ENCODE results near the gene FMNL2.

Gene FMNL2

GRCh38 chr2:152415231-152415642 lies 80.3 kb downstream of the FMNL2 start:
- in situ Hi-C loops (cut with HindIII; ENCODE audit: low sequenced_read_pairs), result no loop called here
- H3K4me3 ChIP-seq (ENCODE audit: low read depth, low read length), result no peak overlapping the region
- TF ChIP-seq, protein P1, sequence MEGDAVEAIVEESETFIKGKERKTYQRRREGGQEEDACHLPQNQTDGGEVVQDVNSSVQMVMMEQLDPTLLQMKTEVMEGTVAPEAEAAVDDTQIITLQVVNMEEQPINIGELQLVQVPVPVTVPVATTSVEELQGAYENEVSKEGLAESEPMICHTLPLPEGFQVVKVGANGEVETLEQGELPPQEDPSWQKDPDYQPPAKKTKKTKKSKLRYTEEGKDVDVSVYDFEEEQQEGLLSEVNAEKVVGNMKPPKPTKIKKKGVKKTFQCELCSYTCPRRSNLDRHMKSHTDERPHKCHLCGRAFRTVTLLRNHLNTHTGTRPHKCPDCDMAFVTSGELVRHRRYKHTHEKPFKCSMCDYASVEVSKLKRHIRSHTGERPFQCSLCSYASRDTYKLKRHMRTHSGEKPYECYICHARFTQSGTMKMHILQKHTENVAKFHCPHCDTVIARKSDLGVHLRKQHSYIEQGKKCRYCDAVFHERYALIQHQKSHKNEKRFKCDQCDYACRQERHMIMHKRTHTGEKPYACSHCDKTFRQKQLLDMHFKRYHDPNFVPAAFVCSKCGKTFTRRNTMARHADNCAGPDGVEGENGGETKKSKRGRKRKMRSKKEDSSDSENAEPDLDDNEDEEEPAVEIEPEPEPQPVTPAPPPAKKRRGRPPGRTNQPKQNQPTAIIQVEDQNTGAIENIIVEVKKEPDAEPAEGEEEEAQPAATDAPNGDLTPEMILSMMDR (IDR thresholded peaks at IDR 0.05; ENCODE audit: low read depth, low read length, missing control alignments), result no peak
- DNase-seq (ENCODE audit: low read depth), result no peak

DNA sequence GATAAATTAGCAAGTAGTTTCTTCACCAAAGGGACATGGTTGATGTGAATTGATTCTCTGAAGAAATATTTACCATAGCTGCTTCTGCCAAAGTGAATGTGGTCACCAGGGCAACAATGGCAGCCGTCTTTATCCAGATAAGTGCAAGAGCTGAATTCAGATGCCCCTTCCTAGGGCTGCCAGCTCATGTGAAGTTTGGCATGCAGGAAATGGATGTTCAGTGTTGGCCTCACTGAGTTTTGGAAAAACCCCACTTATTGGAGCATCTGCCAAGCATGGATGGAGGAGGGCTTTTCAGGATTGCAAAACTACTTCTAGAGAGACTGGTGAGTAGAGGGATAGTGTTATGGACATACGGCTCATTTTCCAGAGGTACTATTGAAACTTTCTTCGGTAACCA lies 80.8 kb downstream of the FMNL2 start:
- in situ Hi-C loops (cut with HindIII; ENCODE audit: low sequenced_read_pairs), result no loop called here
- DNase-seq (ENCODE audit: low read depth), result no peak
- TF ChIP-seq, protein P1 (IDR thresholded peaks at IDR 0.05; ENCODE audit: low read depth, low read length, missing control alignments), result no peak
- no peak overlapping the region for H3K4me3 ChIP-seq (ENCODE audit: low read depth, low read length)

DNA sequence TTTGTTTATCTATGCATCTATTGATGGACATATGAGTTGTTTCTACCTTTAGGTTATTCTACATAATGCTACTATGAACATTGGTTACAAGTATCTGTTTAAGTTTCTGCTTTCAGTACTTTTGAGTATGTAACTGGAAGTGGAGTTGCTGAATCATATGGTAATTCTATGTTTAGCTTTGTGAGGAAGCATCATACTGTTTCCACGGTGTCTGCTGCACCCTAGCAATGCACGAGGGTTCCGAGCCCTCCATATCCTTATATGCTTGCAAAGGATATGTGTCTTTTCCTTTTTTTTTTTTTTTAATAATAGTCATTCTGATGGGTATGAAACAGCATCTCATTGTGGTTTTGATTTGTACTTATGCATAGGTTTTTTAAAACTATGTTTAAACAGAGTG lies 83.7 kb downstream of the FMNL2 start:
- no peak overlapping the region for H3K4me3 ChIP-seq (ENCODE audit: low read depth, low read length)
- TF ChIP-seq, protein P1 (IDR thresholded peaks at IDR 0.05; ENCODE audit: low read depth, low read length, missing control alignments), result no peak
- in situ Hi-C loops (cut with HindIII; ENCODE audit: low sequenced_read_pairs), result no loop called here
- DNase-seq (ENCODE audit: low read depth), result no peak

- DNase-seq (ENCODE audit: low read depth), result no peak
- TF ChIP-seq, protein P1 (IDR thresholded peaks at IDR 0.05; ENCODE audit: low read depth, low read length, missing control alignments), result no peak
- H3K4me3 ChIP-seq (ENCODE audit: low read depth, low read length), result no peak overlapping the region
- in situ Hi-C loops (cut with HindIII; ENCODE audit: low sequenced_read_pairs), result no loop called here
Observed at GRCh38 chr2:152419944-152420343, 85.0 kb downstream of the FMNL2 start.

DNA sequence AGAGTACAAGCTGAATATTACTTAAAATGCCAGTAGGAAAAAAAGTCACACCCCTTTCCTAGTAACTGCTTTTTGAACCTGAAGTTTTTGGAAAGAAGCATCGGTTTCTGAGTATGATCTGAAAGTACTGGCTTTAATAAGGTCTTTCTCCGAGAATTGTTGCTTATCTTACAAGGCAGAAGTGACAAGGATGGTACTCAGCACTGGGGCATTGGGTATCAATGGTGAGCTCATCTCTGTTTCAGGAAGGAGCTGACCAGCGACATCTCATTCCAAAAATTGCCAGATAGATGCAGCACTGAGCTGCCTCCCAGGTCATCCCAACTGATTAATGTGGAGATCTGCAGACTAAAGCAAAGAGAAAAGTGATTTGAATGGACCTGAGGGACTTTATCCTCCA lies 85.4 kb downstream of the FMNL2 start:
- DNase-seq (ENCODE audit: low read depth), result no peak
- in situ Hi-C loops (cut with HindIII; ENCODE audit: low sequenced_read_pairs), result no loop called here
- TF ChIP-seq, protein P1 (IDR thresholded peaks at IDR 0.05; ENCODE audit: low read depth, low read length, missing control alignments), result no peak
- no peak overlapping the region for H3K4me3 ChIP-seq (ENCODE audit: low read depth, low read length)

- DNase-seq (ENCODE audit: low read depth), result no peak
- TF ChIP-seq, protein P1 (IDR thresholded peaks at IDR 0.05; ENCODE audit: low read depth, low read length, missing control alignments), result no peak
- in situ Hi-C loops (cut with HindIII; ENCODE audit: low sequenced_read_pairs), result no loop called here
- H3K4me3 ChIP-seq (ENCODE audit: low read depth, low read length), result no peak overlapping the region
Observed at GRCh38 chr2:152420936-152421335, 86.0 kb downstream of the FMNL2 start.
